Memory B cell (primary cell): ENCODE data around the gene MDGA2.
"Not testable (repeated sequence)": the region's sequence is repeated elsewhere in the genome, so short reads cannot be mapped to it uniquely, and the experiment has no call there.

ENCODE experiments used
- ATAC-seq: fragments of 150-1000 bp; cut with Tn5 transposase; 2 replicates; pipeline ENCODE4 v1.10.0; 2021; ENCODE audit warnings: low read depth, mild to moderate bottlenecking, moderate library complexity
- DNase-seq, 2 donors: peaks; one replicate each; pipeline ENCODE4 v3.0.0; 2022; ENCODE audit warnings: low spot score in 2 of 2
- H3K27ac Mint-ChIP-seq: one replicate; pipeline ENCODE4 v1.8.0; 2022; ENCODE audit warnings: mild to moderate bottlenecking, moderate library complexity, mixed read lengths
- H3K27me3 Mint-ChIP-seq: one replicate; pipeline ENCODE4 v1.8.0; 2022; ENCODE audit warnings: mixed read lengths
- H3K36me3 Mint-ChIP-seq: one replicate; pipeline ENCODE4 v1.8.0; 2022; ENCODE audit warnings: mild to moderate bottlenecking, mixed read lengths
- H3K4me1 Mint-ChIP-seq: one replicate; pipeline ENCODE4 v1.8.0; 2022; ENCODE audit warnings: mixed read lengths
- H3K4me3 Mint-ChIP-seq: one replicate; pipeline ENCODE4 v1.8.0; 2022; ENCODE audit warnings: mild to moderate bottlenecking, moderate library complexity, mixed read lengths
- H3K9me3 Mint-ChIP-seq: one replicate; pipeline ENCODE4 v1.8.0; 2022; ENCODE audit warnings: mixed read lengths

Gene MDGA2

DNA sequence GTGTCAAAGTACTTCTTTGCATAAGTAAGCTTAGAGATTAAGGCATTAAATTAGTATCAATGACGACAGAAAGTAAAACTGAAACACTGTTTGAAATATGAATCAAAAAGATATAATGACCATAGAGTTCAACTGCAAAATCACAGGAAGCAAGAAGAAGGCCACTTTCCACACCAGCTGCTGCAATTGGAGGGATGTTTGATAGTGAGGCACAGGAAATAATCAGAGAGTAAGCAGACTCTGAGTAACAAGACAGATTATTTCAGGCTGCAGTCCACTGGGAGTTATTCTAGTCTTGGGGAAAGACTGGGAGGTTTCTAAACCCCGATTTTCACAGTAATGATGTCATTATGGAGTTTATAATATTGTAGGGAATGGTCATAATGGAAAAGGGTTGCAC lies 12.9 kb downstream of the MDGA2 start:
- H3K27me3 Mint-ChIP-seq, result no peaks in the 10 kb centered on the region
- H3K9me3 Mint-ChIP-seq, result peaks cover 2% of the 10 kb centered on the region
- H3K27ac Mint-ChIP-seq, result no peak overlapping the region
- ATAC-seq, result no peak
- no peak for DNase-seq
- H3K4me3 Mint-ChIP-seq, result no peak overlapping the region
- H3K4me1 Mint-ChIP-seq, result no peaks in the 10 kb centered on the region
- H3K36me3 Mint-ChIP-seq, result no peaks in the 10 kb centered on the region

DNA sequence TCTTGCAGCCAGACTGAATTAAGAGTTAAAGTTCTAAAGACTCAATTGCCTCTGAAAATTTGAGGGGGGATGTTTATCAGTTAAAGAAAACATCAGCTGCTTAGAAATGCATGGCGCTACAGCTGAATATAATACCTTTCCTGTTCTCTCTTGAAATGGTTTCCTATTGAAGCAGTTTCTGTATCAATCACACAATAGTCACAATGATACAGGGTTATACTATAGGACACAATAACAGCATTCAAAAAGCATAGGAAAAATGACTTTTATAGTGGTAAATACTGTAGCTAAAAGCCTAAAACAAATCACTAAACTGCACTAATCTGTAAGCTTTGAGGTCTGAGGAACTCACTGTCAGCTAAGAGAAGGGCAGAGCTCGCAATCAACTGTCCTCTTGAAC lies 15.2 kb downstream of the MDGA2 start:
- H3K4me3 Mint-ChIP-seq, result no peak overlapping the region
- ATAC-seq (no peak), DNase-seq (no peak)
- H3K27ac Mint-ChIP-seq, result no peak overlapping the region
- no peaks in the 10 kb centered on the region for H3K4me1 Mint-ChIP-seq
- H3K9me3 Mint-ChIP-seq, result peaks cover 2% of the 10 kb centered on the region
- H3K27me3 Mint-ChIP-seq, result no peaks in the 10 kb centered on the region
- H3K36me3 Mint-ChIP-seq, result no peaks in the 10 kb centered on the region

DNA sequence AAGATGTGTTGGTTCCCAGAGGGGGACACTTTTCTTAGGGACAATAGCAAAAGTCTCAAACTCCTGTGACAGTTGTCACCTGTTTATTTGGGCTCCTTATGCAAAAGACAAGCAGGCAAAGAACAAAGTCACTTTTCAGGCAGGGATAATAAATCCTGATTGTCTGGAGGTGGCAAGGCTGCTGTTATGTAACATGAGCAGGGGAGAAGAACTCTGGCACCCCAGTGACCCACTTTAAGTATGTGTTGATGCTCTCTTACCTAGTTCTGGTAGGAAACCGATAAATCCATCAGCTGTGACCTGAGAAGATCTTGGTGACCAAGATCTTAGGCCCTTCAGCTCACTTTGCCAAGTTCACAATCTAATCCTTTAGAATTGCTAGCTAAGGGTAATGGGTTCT lies 17.4 kb downstream of the MDGA2 start:
- no peaks in the 10 kb centered on the region for H3K4me1 Mint-ChIP-seq
- no peak overlapping the region for H3K27ac Mint-ChIP-seq
- H3K27me3 Mint-ChIP-seq, result no peaks in the 10 kb centered on the region
- no peaks in the 10 kb centered on the region for H3K36me3 Mint-ChIP-seq
- DNase-seq (no peak), ATAC-seq (no peak)
- H3K9me3 Mint-ChIP-seq, result peaks cover 2% of the 10 kb centered on the region
- H3K4me3 Mint-ChIP-seq, result no peak overlapping the region

DNA sequence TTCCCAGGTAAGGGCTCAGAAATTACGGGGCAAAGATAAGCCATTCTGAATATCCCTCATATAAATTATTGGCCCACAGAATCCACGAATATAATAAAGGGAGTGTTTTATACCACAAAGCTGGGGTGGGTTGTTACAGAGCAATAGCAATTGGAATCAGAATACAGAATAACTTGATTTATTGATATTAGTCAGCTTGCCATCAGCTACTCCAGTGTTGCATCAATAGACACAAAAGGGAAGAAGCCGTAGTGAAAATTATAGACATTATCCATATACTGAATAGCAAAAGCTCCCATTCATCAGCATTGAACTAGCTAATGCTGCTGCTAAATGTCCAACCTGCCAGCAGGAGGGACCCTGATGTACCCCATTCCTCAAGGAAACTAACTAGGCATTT lies 18.3 kb downstream of the MDGA2 start:
- Mint-ChIP-seq H3K9me3 (peaks cover 2% of the 10 kb centered on the region), H3K4me1 (no peaks in the 10 kb centered on the region)

DNA sequence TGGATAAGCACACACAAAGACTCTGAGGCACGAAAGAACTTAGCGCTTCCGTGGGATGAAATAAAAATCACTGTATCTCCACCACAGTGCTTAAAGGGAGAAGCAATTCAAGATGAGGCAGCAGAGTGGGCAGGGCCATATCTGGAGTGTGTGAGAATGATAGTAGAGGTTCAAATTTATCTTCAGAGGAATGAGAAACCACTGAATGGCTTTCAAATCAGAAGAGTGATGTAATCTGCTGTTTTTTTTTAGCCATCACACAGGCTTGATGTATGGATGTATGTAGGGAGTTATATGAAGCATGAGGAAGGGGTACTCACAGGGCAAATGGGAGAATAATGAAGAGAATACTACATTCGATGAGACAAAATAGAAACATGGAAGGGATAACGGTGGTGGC lies 24.1 kb downstream of the MDGA2 start:
- Mint-ChIP-seq H3K27ac (no peak overlapping the region), H3K4me1 (no peaks in the 10 kb centered on the region), H3K9me3 (peaks cover 1% of the 10 kb centered on the region), H3K4me3 (no peak overlapping the region), H3K27me3 (no peaks in the 10 kb centered on the region), H3K36me3 (no peaks in the 10 kb centered on the region)
- DNase-seq (no peak), ATAC-seq (no peak)

More for the DNA sequence above, 18.3 kb downstream of the MDGA2 start:
- DNase-seq (no peak), ATAC-seq (no peak)
- Mint-ChIP-seq H3K27me3 (no peaks in the 10 kb centered on the region), H3K36me3 (no peaks in the 10 kb centered on the region), H3K4me3 (no peak overlapping the region), H3K27ac (no peak overlapping the region)

DNA sequence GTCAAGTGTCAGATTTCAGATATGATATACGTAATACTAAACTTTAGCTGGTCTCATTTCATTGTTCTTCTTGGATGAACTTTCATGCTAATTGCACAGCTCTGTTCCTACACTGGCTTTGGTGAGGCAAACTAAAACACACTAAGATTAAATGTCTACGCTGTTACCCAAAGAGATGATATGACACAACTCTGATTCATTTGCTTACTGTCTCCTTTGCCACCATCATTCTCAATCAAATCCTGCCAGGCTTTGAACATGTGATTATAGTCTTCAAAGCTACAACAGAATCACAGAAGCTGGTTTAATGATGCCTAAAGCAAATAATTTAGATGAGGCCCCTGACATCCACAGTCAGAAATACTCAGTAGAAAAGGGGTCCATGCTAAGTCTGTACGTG lies 37.7 kb downstream of the MDGA2 start:
- no peak overlapping the region for H3K4me3 Mint-ChIP-seq
- H3K9me3 Mint-ChIP-seq, result peaks cover 3% of the 10 kb centered on the region
- no peak overlapping the region for H3K27ac Mint-ChIP-seq
- H3K27me3 Mint-ChIP-seq, result no peaks in the 10 kb centered on the region
- H3K4me1 Mint-ChIP-seq, result no peaks in the 10 kb centered on the region
- ATAC-seq (no peak), DNase-seq (no peak)
- no peaks in the 10 kb centered on the region for H3K36me3 Mint-ChIP-seq

DNA sequence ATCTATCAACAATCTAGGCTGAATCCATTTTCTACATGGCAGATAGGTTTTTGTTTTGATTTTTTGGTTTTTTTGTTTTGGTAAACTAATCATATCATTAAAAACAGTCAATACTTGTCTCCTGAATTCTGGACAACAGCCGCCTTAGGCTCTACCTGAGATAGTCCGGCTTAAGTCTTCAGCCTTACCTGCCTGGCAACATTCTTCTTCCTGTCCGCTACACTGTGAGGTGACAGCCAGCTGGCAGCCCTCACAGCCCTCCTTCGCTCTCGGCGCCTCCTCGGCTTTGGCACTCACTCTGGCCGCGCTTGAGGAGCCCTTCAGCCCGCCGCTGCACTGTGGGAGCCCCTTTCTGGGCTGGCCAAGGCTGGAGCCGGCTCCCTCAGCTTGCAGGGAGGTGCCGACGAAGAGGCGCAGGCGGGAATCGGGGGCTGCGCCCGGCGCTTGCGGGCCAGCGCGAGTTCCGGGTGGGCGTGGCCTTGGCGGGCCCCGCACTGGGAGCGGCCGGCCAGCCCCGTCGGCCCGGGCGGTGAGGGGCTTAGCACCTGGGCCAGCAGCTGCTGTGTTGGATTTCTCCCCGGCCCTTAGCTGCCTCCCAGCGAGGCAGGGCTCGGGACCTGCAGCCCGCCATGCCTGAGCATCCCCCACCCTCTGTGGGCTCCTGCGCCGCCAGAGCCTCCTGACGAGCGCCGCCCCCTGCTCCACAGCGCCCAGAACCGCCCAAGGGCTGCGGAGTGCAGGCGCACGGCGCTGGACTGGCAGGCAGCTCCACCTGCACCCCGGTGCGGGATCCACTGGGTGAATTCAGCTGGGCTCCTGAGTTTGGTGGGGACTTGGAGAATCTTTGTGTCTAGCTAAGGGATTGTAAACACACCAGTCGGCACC lies 49.0 kb downstream of the MDGA2 start:
- Mint-ChIP-seq H3K36me3 (peaks cover 2% of the 10 kb centered on the region), H3K4me3 (no peak overlapping the region), H3K4me1 (no peaks in the 10 kb centered on the region), H3K9me3 (peaks cover 4% of the 10 kb centered on the region), H3K27ac (no peak overlapping the region), H3K27me3 (no peaks in the 10 kb centered on the region)
- DNase-seq, result no peak
- no peak for ATAC-seq

DNA sequence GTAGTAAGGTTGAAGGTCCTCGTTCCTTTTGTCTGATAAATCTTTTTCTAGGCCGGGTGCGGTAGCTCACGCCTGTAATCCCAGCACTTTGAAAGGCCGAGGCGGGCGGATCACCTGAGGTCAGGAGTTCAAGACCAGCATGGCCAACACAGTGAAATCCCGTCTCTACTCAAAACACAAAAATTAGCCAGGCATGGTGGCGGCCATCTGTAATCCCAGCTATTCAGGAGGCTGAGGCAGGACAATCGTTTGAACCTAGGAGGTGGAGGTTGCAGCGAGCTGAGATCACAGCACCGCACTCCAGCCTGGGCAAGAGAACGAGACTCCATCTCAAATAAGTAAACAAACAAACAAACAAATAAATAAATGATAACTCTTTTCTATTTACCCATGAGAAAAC lies 51.3 kb downstream of the MDGA2 start:
- not testable (repeated sequence) for DNase-seq, H3K27me3 Mint-ChIP-seq, H3K27ac Mint-ChIP-seq, H3K9me3 Mint-ChIP-seq, ATAC-seq, H3K36me3 Mint-ChIP-seq, H3K4me1 Mint-ChIP-seq, H3K4me3 Mint-ChIP-seq

DNA sequence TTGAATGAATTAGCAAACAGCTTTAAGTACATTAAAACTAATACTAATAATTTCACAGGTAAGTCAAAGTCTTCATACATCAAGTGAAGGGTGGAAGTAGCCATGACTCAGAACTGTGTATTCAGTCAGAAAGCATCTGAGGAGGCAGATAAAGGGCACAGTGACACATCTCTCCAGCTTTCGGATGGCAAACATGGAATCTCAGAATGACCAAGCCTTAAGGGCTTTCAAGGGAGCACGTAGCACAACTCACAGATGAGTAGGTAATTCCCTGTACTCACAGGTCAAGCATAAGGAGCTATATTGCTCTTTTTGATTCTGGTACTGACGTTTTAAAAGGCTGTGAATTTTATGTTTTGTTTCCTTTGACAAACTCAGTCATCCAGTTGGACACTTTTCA lies 56.0 kb downstream of the MDGA2 start:
- ATAC-seq (no peak), DNase-seq (no peak)
- H3K4me3 Mint-ChIP-seq, result no peak overlapping the region
- no peaks in the 10 kb centered on the region for H3K36me3 Mint-ChIP-seq
- peaks cover 1% of the 10 kb centered on the region for H3K9me3 Mint-ChIP-seq
- no peak overlapping the region for H3K27ac Mint-ChIP-seq
- no peaks in the 10 kb centered on the region for H3K4me1 Mint-ChIP-seq
- no peaks in the 10 kb centered on the region for H3K27me3 Mint-ChIP-seq

DNA sequence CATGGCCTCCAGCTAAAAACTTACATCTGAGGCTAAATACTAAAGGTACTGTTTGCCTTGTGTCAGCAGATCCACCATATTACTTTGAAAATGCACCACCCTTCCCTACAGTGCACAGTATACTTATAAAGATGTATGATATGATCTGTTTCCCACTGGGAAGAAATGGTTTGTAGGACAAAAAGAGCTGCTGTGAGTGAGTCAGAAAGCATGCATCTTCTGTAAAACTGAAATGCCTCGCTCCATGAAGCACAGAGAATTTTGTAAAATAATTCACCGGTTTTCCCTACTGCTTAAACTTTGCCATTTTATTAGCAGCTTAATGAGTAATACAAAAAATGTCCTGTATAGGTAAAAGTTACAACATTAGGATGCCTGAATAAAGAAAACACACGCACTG lies 68.8 kb downstream of the MDGA2 start:
- H3K36me3 Mint-ChIP-seq, result no peaks in the 10 kb centered on the region
- no peak for ATAC-seq
- H3K27me3 Mint-ChIP-seq, result no peaks in the 10 kb centered on the region
- H3K9me3 Mint-ChIP-seq, result peaks cover 2% of the 10 kb centered on the region
- no peak for DNase-seq
- no peaks in the 10 kb centered on the region for H3K4me1 Mint-ChIP-seq
- no peak overlapping the region for H3K4me3 Mint-ChIP-seq
- no peak overlapping the region for H3K27ac Mint-ChIP-seq

DNA sequence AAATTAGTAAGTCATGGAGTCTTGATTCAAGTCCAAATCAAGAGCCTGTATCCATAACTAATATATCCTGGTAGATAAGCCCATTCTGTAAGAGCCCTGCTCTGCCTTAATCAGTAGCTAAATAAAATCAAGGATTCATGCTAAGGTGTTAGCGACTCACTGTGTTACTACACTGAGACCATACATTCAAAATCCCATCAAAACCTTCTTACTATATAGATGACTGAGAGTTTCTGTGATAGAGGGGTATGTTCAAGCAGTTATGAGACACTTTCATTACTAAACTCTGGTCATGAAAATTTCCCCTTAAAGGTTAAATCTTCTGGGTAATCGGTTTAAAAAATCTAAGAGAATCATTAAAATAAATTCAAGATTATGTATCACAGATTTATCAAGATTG lies 78.5 kb downstream of the MDGA2 start:
- no peak for DNase-seq
- no peaks in the 10 kb centered on the region for H3K36me3 Mint-ChIP-seq
- no peak overlapping the region for H3K4me3 Mint-ChIP-seq
- no peaks in the 10 kb centered on the region for H3K4me1 Mint-ChIP-seq
- H3K27ac Mint-ChIP-seq, result no peak overlapping the region
- H3K9me3 Mint-ChIP-seq, result peaks cover 4% of the 10 kb centered on the region
- ATAC-seq, result no peak
- H3K27me3 Mint-ChIP-seq, result no peaks in the 10 kb centered on the region

DNA sequence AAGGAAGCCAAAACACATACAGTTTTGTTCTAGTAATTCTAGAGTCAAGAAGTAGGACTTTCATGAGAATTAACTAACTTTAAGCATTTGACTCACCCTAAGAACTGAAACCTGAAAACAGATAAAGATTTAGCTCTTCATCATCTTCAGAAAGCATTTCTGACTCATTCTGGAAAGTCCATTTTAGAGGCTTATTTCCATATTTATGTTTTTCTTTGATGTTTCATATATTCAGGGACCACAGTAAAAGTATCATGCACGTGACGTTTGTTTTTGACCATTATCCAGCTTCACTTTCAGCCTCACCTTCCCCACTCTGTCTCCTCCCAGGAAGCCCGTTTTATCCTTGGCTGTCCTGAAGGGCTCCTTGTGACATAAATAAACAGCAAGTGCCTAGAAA lies 79.2 kb downstream of the MDGA2 start:
- ATAC-seq (no peak), DNase-seq (no peak)
- H3K4me1 Mint-ChIP-seq, result no peaks in the 10 kb centered on the region
- no peak overlapping the region for H3K27ac Mint-ChIP-seq
- H3K4me3 Mint-ChIP-seq, result no peak overlapping the region
- H3K36me3 Mint-ChIP-seq, result no peaks in the 10 kb centered on the region
- H3K27me3 Mint-ChIP-seq, result no peaks in the 10 kb centered on the region
- peaks cover 4% of the 10 kb centered on the region for H3K9me3 Mint-ChIP-seq

DNA sequence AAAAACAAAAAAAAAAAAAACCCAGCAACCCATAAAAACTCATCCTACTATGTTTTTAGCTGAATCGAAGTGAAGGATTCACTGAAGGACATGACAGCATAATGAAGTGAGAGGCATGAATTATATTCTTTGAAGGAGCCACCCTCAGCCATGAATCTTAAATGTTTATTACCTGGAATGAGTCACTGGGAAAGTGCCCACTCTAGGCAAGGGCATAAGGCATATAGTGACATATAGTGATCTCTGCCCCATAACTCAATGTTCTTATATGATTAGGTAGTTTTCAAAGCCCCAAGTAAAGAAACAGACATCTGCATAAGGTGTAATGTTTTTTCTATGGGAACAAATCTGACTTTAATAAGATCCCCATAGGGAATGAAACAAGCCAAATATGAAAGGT lies 79.9 kb downstream of the MDGA2 start:
- ATAC-seq (no peak), DNase-seq (no peak)
- peaks cover 4% of the 10 kb centered on the region for H3K9me3 Mint-ChIP-seq
- no peaks in the 10 kb centered on the region for H3K36me3 Mint-ChIP-seq
- no peak overlapping the region for H3K4me3 Mint-ChIP-seq
- H3K4me1 Mint-ChIP-seq, result no peaks in the 10 kb centered on the region
- H3K27ac Mint-ChIP-seq, result no peak overlapping the region
- H3K27me3 Mint-ChIP-seq, result no peaks in the 10 kb centered on the region

DNA sequence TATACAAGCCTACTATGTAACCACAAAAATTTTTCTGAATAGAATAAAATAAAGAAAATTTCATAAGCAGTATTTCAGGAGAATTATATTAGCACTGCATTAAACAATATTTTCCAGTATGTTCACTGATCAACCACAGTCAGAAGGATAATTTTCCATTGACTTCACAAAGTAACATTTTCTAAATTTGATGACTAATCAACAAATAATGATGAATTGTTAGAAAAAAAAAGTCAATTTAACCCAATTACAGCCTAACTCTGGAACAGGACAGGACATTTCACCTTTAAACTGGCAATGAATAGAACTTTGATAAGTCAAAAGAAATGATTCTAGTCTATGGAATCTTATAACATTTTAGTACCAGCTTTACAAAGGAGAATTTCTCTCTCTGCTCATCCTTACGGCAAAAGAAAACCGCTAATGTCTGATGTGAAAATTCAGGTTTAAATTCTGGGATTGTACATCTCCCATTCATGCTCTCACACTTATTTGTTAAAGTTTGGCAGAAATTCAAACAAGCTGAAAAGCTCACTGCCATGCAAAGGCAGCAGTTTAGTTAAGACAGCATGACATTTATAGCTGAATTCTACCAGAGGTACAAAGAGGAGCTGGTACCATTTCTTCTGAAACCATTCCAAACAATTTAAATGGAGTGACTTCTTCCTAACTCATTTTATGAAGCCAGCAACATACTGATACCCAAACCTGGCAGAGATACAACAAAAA lies 84.5 kb downstream of the MDGA2 start:
- no peak overlapping the region for H3K4me3 Mint-ChIP-seq
- H3K9me3 Mint-ChIP-seq, result peaks cover 3% of the 10 kb centered on the region
- no peak overlapping the region for H3K27ac Mint-ChIP-seq
- ATAC-seq, result no peak
- DNase-seq, result no peak
- no peaks in the 10 kb centered on the region for H3K4me1 Mint-ChIP-seq
- H3K27me3 Mint-ChIP-seq, result no peaks in the 10 kb centered on the region
- no peaks in the 10 kb centered on the region for H3K36me3 Mint-ChIP-seq

DNA sequence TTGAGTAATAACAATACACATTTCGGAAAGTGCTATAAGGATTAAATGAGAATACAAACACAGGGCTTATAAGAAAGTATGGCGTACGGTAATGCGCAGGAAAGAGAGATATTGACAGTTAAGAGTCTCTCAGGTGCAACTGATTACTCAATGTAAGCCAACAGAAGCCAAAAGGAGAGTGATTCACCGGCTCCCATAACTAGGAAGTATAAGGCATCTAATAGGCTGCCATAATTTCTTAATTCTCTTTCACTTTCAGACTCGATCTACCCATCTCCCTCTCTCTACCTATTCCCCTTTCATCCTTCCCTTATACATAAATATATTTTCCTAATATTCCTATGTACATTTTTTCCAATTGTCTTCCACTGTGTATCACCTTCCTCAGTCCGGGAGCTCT lies 90.0 kb downstream of the MDGA2 start:
- ATAC-seq, result no peak
- Mint-ChIP-seq H3K27me3 (no peaks in the 10 kb centered on the region), H3K9me3 (peaks cover 2% of the 10 kb centered on the region), H3K4me1 (no peaks in the 10 kb centered on the region), H3K4me3 (no peak overlapping the region), H3K27ac (no peak overlapping the region), H3K36me3 (no peaks in the 10 kb centered on the region)
- DNase-seq, result no peak
